Astrocyte (in vitro differentiated cells and primary cell): ENCODE results near the gene STX11.

Experiments
- CTCF ChIP-seq: IDR thresholded peaks from 2 replicates; pipeline ENCODE4 v1.5.1; 2011; ENCODE audit warnings: low read depth, mild to moderate bottlenecking, inconsistent platforms, low read length, moderate library complexity; ENCODE audit not compliant: insufficient read depth
- EZH2 ChIP-seq: IDR thresholded peaks from 2 replicates; pipeline ENCODE4 v1.6.1; 2012; ENCODE audit warnings: mild to moderate bottlenecking, low read length, inconsistent platforms; ENCODE audit not compliant: insufficient read depth

GRCh38 chr6:144153971-144154370, 3.7 kb downstream of the STX11 start:
- no peak for TF ChIP-seq CTCF
- TF ChIP-seq EZH2, result no peak
